Endothelial cell of umbilical vein (primary cell): Measurements from ENCODE around the gene IBA57.

Experiments used
- EZH2 ChIP-seq: IDR thresholded peaks from 2 replicates; pipeline ENCODE4 v1.6.1; 2012; ENCODE audit warnings: borderline replicate concordance, low read depth, mild to moderate bottlenecking, moderate library complexity, low read length, inconsistent platforms; ENCODE audit not compliant: severe bottlenecking
- JUN ChIP-seq: IDR thresholded peaks from 2 replicates; pipeline ENCODE4 v1.6.1; 2011; ENCODE audit warnings: borderline replicate concordance, low read depth; ENCODE audit not compliant: insufficient read length, insufficient read depth
- POLR2A ChIP-seq: IDR thresholded peaks from 2 replicates; pipeline ENCODE4 v1.6.1; 2012; ENCODE audit warnings: low read depth, mild to moderate bottlenecking, control low read depth, low read length
- POLR2AphosphoS5 ChIP-seq: IDR thresholded peaks from 2 replicates; pipeline ENCODE4 v1.6.1; 2012; ENCODE audit warnings: low read depth, mild to moderate bottlenecking, control low read depth, low read length, moderate library complexity; ENCODE audit not compliant: insufficient read depth
- TF ChIP-seq, protein P1 (sequence below), 2 donors: IDR thresholded peaks; 1 replicate in 1 of 2; 2 replicates in 1 of 2; pipeline ENCODE4 v1.5.1; 2011; ENCODE audit warnings: low read length in 2 of 2, mild to moderate bottlenecking in 2 of 2, moderate library complexity in 2 of 2, control low read depth in 1 of 2, inconsistent platforms in 1 of 2, low read depth in 1 of 2; ENCODE audit not compliant: insufficient read depth in 1 of 2; ENCODE audit errors: extremely low read depth in 1 of 2

- TF ChIP-seq, protein P1, sequence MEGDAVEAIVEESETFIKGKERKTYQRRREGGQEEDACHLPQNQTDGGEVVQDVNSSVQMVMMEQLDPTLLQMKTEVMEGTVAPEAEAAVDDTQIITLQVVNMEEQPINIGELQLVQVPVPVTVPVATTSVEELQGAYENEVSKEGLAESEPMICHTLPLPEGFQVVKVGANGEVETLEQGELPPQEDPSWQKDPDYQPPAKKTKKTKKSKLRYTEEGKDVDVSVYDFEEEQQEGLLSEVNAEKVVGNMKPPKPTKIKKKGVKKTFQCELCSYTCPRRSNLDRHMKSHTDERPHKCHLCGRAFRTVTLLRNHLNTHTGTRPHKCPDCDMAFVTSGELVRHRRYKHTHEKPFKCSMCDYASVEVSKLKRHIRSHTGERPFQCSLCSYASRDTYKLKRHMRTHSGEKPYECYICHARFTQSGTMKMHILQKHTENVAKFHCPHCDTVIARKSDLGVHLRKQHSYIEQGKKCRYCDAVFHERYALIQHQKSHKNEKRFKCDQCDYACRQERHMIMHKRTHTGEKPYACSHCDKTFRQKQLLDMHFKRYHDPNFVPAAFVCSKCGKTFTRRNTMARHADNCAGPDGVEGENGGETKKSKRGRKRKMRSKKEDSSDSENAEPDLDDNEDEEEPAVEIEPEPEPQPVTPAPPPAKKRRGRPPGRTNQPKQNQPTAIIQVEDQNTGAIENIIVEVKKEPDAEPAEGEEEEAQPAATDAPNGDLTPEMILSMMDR (IDR thresholded peaks at IDR 0.05; ENCODE audit: extremely low read depth in 1 of 2, insufficient read depth in 1 of 2, low read depth in 1 of 2, low read length in 2 of 2) = no peak
- no peak for TF ChIP-seq EZH2
- TF ChIP-seq POLR2A = no peak
- TF ChIP-seq JUN = no peak
- no peak for TF ChIP-seq POLR2AphosphoS5
Observed at GRCh38 chr1:228163776-228164519, 1.7 kb upstream of the IBA57 start.
